B cell (primary cell): ENCODE results near the gene USP7. TPM values are rescaled to one million over a fixed set of nuclear protein-coding genes. Genes with fewer than 3 reads are reported as not detected.

ENCODE experiments used
- ATAC-seq: fragments of 200-7000 bp; cut with Tn5 transposase; one replicate; pipeline ENCODE4 v1.10.0; 2021; ENCODE audit warnings: low read depth, mild to moderate bottlenecking, moderate number of reproducible peaks, moderate library complexity
- CTCF ChIA-PET: fragments of 350-600 bp; sonication (Branson Sonifier 250); formaldehyde crosslinking; loops from one replicate; lab custom pipeline; 2021; ENCODE audit warnings: antibody characterized with exemption, inconsistent platforms; lab: Charles Lee
- POLR2A ChIA-PET: fragments of 350-600 bp; sonication (Branson Sonifier 250); formaldehyde crosslinking; loops from one replicate; lab custom pipeline; 2021; ENCODE audit warnings: antibody characterized with exemption; lab: Charles Lee
- DNase-seq: peaks from one replicate; pipeline ENCODE4 v3.0.0; 2013
- H2AFZ ChIP-seq: 2 replicates; pipeline ENCODE4 v1.6.1; 2012; ENCODE audit warnings: mild to moderate bottlenecking, low read depth, low read length; ENCODE audit not compliant: insufficient read depth, poor library complexity, severe bottlenecking
- H3K27ac ChIP-seq, 2 donors: 1 replicate in 1 of 2; 2 replicates in 1 of 2; pipeline ENCODE4 v1.5.1; 2012 to 2013; ENCODE audit warnings: low read length in 2 of 2, mild to moderate bottlenecking in 2 of 2, moderate library complexity in 1 of 2
- H3K27me3 ChIP-seq, 4 experiments: fragments of 200-600 bp in 1 of 4; sonication (generic) in 1 of 4; replicated peaks in 1 of 4; 1 replicate in 2 of 4; 2 replicates in 2 of 4; pipeline versions ENCODE4 v1.6.1 to v1.7.0; 2013 to 2016; ENCODE audit warnings: low read length in 3 of 4, mild to moderate bottlenecking in 2 of 4, mixed read lengths in 1 of 4, moderate library complexity in 1 of 4; ENCODE audit not compliant: insufficient read depth in 4 of 4, control insufficient read depth in 3 of 4; ENCODE audit errors: control extremely low read depth in 1 of 4
- H3K36me3 ChIP-seq, 2 experiments: replicated peaks in 1 of 2; 1 replicate in 1 of 2; 2 replicates in 1 of 2; pipeline versions ENCODE4 v1.6.1 to v1.7.1; 2013; ENCODE audit warnings: low read length in 1 of 2; ENCODE audit not compliant: insufficient read depth in 2 of 2, control insufficient read depth in 1 of 2; ENCODE audit errors: control extremely low read depth in 1 of 2, extremely low read depth in 1 of 2
- H3K4me1 ChIP-seq, 2 donors: fragments of 200-600 bp in 1 of 2; sonication (generic) in 1 of 2; 1 replicate in 1 of 2; 2 replicates in 1 of 2; pipeline versions ENCODE4 v1.5.1 to v1.6.1; 2013 to 2017; ENCODE audit warnings: low read length in 2 of 2; ENCODE audit not compliant: control insufficient read depth in 2 of 2, insufficient read depth in 2 of 2
- H3K4me2 ChIP-seq: replicated peaks from 2 replicates; pipeline ENCODE3; 2012; ENCODE audit warnings: mild to moderate bottlenecking, low read depth, low read length; ENCODE audit not compliant: poor library complexity, severe bottlenecking
- H3K4me3 ChIP-seq, 5 experiments: fragments of 200-600 bp in 1 of 5; sonication (generic) in 1 of 5; 1 replicate in 3 of 5; 2 replicates in 2 of 5; pipeline versions ENCODE4 v1.5.1 to v1.7.0; 2011 to 2016; ENCODE audit warnings: low read length in 4 of 5, mild to moderate bottlenecking in 4 of 5, low read depth in 2 of 5, control low read depth in 1 of 5, moderate library complexity in 1 of 5; ENCODE audit not compliant: insufficient read depth in 1 of 5; ENCODE audit errors: control extremely low read depth in 1 of 5, extremely low read depth in 1 of 5
- H3K79me2 ChIP-seq: fragments of 200-600 bp; sonication (generic); one replicate; pipeline ENCODE4 v1.6.0; 2016; ENCODE audit warnings: low read length; ENCODE audit not compliant: control insufficient read depth, insufficient read depth
- H3K9ac ChIP-seq: fragments of 200-600 bp; sonication (generic); 2 replicates; pipeline ENCODE4 v1.6.1; 2017; ENCODE audit warnings: mild to moderate bottlenecking, low read length, moderate library complexity
- H3K9me3 ChIP-seq, 3 donors: one replicate each; pipeline versions ENCODE4 v1.6.1 to v1.7.1; 2013; ENCODE audit warnings: low read length in 2 of 3; ENCODE audit not compliant: control insufficient read depth in 2 of 3, insufficient read depth in 1 of 3; ENCODE audit errors: control extremely low read depth in 1 of 3
- H4K20me1 ChIP-seq: 2 replicates; pipeline ENCODE4 v1.6.0; 2012; ENCODE audit warnings: mild to moderate bottlenecking, low read length; ENCODE audit not compliant: insufficient read depth, control insufficient read depth, poor library complexity, severe bottlenecking
- H3K27ac Mint-ChIP-seq: one replicate; pipeline ENCODE4 v1.8.0; 2021; ENCODE audit warnings: mixed read lengths
- H3K27me3 Mint-ChIP-seq: one replicate; pipeline ENCODE4 v1.8.0; 2021; ENCODE audit warnings: mixed read lengths
- H3K4me1 Mint-ChIP-seq: one replicate; pipeline ENCODE4 v1.8.0; 2021; ENCODE audit warnings: mixed read lengths
- H3K4me3 Mint-ChIP-seq: one replicate; pipeline ENCODE4 v1.8.0; 2021; ENCODE audit warnings: mixed read lengths
- H3K9me3 Mint-ChIP-seq: one replicate; pipeline ENCODE4 v1.8.0; 2022; ENCODE audit warnings: mixed read lengths; ENCODE audit not compliant: insufficient read depth
- EZH2 ChIP-seq: IDR thresholded peaks from 2 replicates; pipeline ENCODE4 v1.6.1; 2012; ENCODE audit warnings: borderline replicate concordance, low read depth, mild to moderate bottlenecking, moderate library complexity, low read length; ENCODE audit not compliant: insufficient read depth, poor library complexity, severe bottlenecking
- WGBS: methylation state at CpG from one replicate; pipeline ENCODE4 v1.1.5; 2013; ENCODE audit warnings: missing lambda C conversion rate; ENCODE audit not compliant: insufficient coverage; 5-methylcytosine and 5-hydroxymethylcytosine counted together
- intact Hi-C: fragments of 100-400 bp; cut with micrococcal nuclease; formaldehyde crosslinking; loops from one replicate; pipeline ENCODE4 v1.10.0; 2022
- polyA plus RNA-seq: library from polyadenylated mRNA; depleted of rRNA; stranded (reverse); fragments of >200 nt; gene quantifications from 2 replicates; pipeline ENCODE4 v1.2.3, GENCODE V29; 2012
- total RNA-seq, 2 donors: library from RNA; stranded (reverse); fragments of 120-200 nt in 1 of 2; gene quantifications; 1 replicate in 1 of 2; 2 replicates in 1 of 2; pipeline versions ENCODE4 v1.2.3 to v1.2.4, GENCODE V29; 2013 to 2022
- TF ChIP-seq, protein P1 (sequence below): fragments of 200-600 bp; IDR thresholded peaks from one replicate; pipeline ENCODE4 v1.8.0; 2022; ENCODE audit warnings: antibody characterized with exemption, mild to moderate bottlenecking

USP7 gene
- total and polyA plus RNA-seq, 2 donors (not counting 1 experiment from before 2014, with no cell fraction given) = 27.4 to 223 TPM

DNA sequence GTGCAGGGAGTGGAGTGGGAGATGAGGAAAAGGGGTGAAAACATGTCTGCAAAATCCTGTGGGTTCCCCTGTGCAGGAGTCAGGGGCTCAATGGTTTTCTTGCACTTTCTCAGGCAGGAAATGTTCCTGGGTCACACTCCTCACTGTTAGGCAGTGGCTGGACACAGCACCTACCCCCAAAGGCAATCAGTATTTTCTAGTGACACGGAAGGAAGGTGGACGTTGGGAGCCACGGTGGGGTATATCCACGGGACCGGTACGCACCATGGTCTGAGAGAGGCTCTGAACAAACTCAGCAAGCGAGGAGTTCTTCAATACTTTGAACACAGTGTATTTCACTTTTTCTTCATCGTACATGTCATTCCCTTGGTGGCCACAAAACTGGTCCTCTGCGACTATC lies 60.7 kb downstream of the USP7 start:
- H3K27ac Mint-ChIP-seq = no peak overlapping the region
- no peaks in the 10 kb centered on the region for H3K4me1 Mint-ChIP-seq
- POLR2A ChIA-PET = no interaction called here
- ATAC-seq (no peak), DNase-seq (no peak)
- no peak overlapping the region for H3K4me2 ChIP-seq
- peaks cover 52% of the 10 kb centered on the region for H4K20me1 ChIP-seq
- WGBS = 100% methylated on average over 8 of the region's 9 CpGs
- no peak overlapping the region for H3K4me3 Mint-ChIP-seq
- no peaks in the 10 kb centered on the region for H3K9me3 Mint-ChIP-seq
- no peaks in the 10 kb centered on the region for H3K27me3 ChIP-seq
- H3K4me1 ChIP-seq = no peaks in the 10 kb centered on the region
- CTCF ChIA-PET = interaction anchor here (1.3 kb wide), 1 partner anchor 12 kb away, joined by 3 read pairs; no protein-coding TSS in a partner anchor
- H3K79me2 ChIP-seq = peaks cover 13% of the 10 kb centered on the region
- no peaks in the 10 kb centered on the region for H3K27me3 Mint-ChIP-seq
- H3K9ac ChIP-seq = no peak overlapping the region
- H3K36me3 ChIP-seq = peaks cover 2 to 95% of the 10 kb centered on the region in 2 experiments
- no peak overlapping the region for H3K4me3 ChIP-seq
- no peak overlapping the region for H2AFZ ChIP-seq
- no peaks in the 10 kb centered on the region for H3K9me3 ChIP-seq
- H3K27ac ChIP-seq = no peak overlapping the region
- intact Hi-C loops = no loop called here
- TF ChIP-seq, protein P1, sequence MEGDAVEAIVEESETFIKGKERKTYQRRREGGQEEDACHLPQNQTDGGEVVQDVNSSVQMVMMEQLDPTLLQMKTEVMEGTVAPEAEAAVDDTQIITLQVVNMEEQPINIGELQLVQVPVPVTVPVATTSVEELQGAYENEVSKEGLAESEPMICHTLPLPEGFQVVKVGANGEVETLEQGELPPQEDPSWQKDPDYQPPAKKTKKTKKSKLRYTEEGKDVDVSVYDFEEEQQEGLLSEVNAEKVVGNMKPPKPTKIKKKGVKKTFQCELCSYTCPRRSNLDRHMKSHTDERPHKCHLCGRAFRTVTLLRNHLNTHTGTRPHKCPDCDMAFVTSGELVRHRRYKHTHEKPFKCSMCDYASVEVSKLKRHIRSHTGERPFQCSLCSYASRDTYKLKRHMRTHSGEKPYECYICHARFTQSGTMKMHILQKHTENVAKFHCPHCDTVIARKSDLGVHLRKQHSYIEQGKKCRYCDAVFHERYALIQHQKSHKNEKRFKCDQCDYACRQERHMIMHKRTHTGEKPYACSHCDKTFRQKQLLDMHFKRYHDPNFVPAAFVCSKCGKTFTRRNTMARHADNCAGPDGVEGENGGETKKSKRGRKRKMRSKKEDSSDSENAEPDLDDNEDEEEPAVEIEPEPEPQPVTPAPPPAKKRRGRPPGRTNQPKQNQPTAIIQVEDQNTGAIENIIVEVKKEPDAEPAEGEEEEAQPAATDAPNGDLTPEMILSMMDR = no peak
- TF ChIP-seq EZH2 = no peak

DNA sequence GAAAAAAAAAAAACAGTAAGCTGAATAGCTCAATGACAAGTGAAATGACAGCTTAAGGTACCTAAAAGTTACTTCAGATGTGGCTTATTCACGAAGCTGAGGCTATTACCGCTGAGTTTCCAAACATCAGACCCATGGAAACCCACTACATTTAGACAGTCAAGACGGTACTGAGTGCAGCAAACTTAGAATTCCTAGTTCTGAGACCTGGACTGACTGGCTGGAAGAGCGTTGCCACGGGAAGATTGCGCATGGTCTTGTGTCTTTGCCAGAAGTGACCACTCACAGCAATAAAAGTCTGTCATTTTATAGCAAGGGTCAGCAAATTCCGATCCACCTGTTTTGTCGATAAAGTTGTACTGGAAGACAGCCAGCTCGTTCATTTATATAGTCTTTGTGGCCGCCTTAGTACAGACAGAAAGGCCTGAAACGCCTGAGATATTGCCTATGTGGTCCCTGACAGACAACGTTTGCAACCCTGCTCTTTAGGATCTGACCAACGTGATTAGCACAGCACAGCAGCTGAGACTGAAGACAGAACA lies 62.3 kb downstream of the USP7 start:
- Histone ChIP-seq H2AFZ (no peak overlapping the region), H3K27me3 (no peaks in the 10 kb centered on the region), H3K9ac (no peak overlapping the region), H3K9me3 (no peaks in the 10 kb centered on the region), H3K27ac (no peak overlapping the region), H4K20me1 (peaks cover 51% of the 10 kb centered on the region), H3K4me3 (no peak overlapping the region), H3K4me2 (no peak overlapping the region), H3K79me2 (peaks cover 15% of the 10 kb centered on the region), H3K4me1 (no peaks in the 10 kb centered on the region), H3K36me3 (peaks cover 2 to 94% of the 10 kb centered on the region in 2 experiments)
- H3K27ac Mint-ChIP-seq = no peak overlapping the region
- POLR2A ChIA-PET = no interaction called here
- H3K9me3 Mint-ChIP-seq = no peaks in the 10 kb centered on the region
- ATAC-seq = no peak
- H3K4me3 Mint-ChIP-seq = no peak overlapping the region
- no peak for DNase-seq
- CTCF ChIA-PET = interaction anchor here (1.1 to 4.3 kb wide), 3 partner anchors 35 to 107 kb away, joined by 5 to 12 read pairs (median 6); no protein-coding TSS in a partner anchor
- intact Hi-C loops = no loop called here
- no peaks in the 10 kb centered on the region for H3K27me3 Mint-ChIP-seq
- no peak for TF ChIP-seq EZH2
- H3K4me1 Mint-ChIP-seq = no peaks in the 10 kb centered on the region
- 88% methylated on average over 12 of the region's 13 CpGs for WGBS
